HepG2 (cell line): ENCODE results near the gene TRPT1. TPM values are rescaled to one million over a fixed set of nuclear protein-coding genes. Genes with fewer than 3 reads are reported as not detected.
A peak's percentile ranks its signal among the peaks of the same experiment; 100 is the strongest.

Source experiments
- GMEB2 ChIP-seq: IDR thresholded peaks from 2 replicates; pipeline ENCODE4 v1.6.1; 2016; ENCODE audit warnings: missing biosample characterization, missing genetic modification reagents, low read depth
- HINFP ChIP-seq: sonication (generic); formaldehyde crosslinking; IDR thresholded peaks from 2 replicates; pipeline ENCODE4 v1.4.0; 2020; ENCODE audit warnings: low read depth, mild to moderate bottlenecking, missing genetic modification reagents
- MTF2 ChIP-seq: sonication (generic); formaldehyde crosslinking; IDR thresholded peaks from 2 replicates; pipeline ENCODE4 v1.5.0; 2020; ENCODE audit warnings: missing genetic modification reagents, borderline replicate concordance
- PCBP2 ChIP-seq: fragments of 200-400 bp; formaldehyde crosslinking; optimal IDR thresholded peaks from 2 replicates; pipeline ENCODE3; 2018; ENCODE audit warnings: low read length, low read depth; ENCODE audit not compliant: poor library complexity, severe bottlenecking
- RAD51 ChIP-seq: fragments of 450-650 bp; IDR thresholded peaks from 2 replicates; pipeline ENCODE4 v1.6.1; 2016; ENCODE audit warnings: borderline replicate concordance
- RELA ChIP-seq: sonication (generic); formaldehyde crosslinking; IDR thresholded peaks from 2 replicates; pipeline ENCODE4 v1.4.0; 2020; ENCODE audit warnings: missing genetic modification reagents
- RXRB ChIP-seq: IDR thresholded peaks from 2 replicates; pipeline ENCODE4 v1.6.1; 2016; ENCODE audit warnings: borderline replicate concordance, missing genetic modification reagents, missing compliant biosample characterization
- SMC3 ChIP-seq: IDR thresholded peaks from 2 replicates; pipeline ENCODE4 v1.6.1; 2011; ENCODE audit warnings: low read length, improper control_type of control experiment
- SNRNP70 ChIP-seq: fragments of 200-400 bp; formaldehyde crosslinking; IDR thresholded peaks from 2 replicates; pipeline ENCODE4 v1.6.1; 2017; ENCODE audit warnings: mild to moderate bottlenecking, low read depth, low read length, moderate library complexity
- TBP ChIP-seq: sonication (generic); formaldehyde crosslinking; IDR thresholded peaks from 2 replicates; pipeline ENCODE4 v1.5.0; 2020; ENCODE audit warnings: missing genetic modification reagents
- ZNF205 ChIP-seq: IDR thresholded peaks from 2 replicates; pipeline ENCODE4 v1.6.1; 2018; ENCODE audit warnings: missing biosample characterization, missing genetic modification reagents
- ZNF207 ChIP-seq: fragments of 450-650 bp; IDR thresholded peaks from 2 replicates; pipeline ENCODE4 v1.6.1; 2016; ENCODE audit warnings: antibody characterized with exemption, borderline replicate concordance
- ZNF556 ChIP-seq: sonication (generic); formaldehyde crosslinking; IDR thresholded peaks from 2 replicates; pipeline ENCODE4 v1.4.0; 2020; ENCODE audit warnings: mild to moderate bottlenecking, missing genetic modification reagents, borderline replicate concordance
- ZNF607 ChIP-seq: sonication (generic); formaldehyde crosslinking; IDR thresholded peaks from 2 replicates; pipeline ENCODE4 v1.5.1; 2020; ENCODE audit warnings: missing genetic modification reagents, mild to moderate bottlenecking, borderline replicate concordance
- polyA plus RNA-seq, 8 experiments: library from polyadenylated mRNA; depleted of rRNA in 3 of 8; stranded (reverse) in 7 of 8; unstranded in 1 of 8; fragments of >200 nt; fragmentation: Illumina TruSeq in 4 of 8; extraction: Trizol in 4 of 8; gene quantifications; 2 replicates each; pipeline versions ENCODE4 v1.2.1 to v1.2.3, GENCODE V29; 2011 to 2016; ENCODE audit warnings: low read depth in 4 of 8, missing spikeins in 1 of 8, mixed read lengths in 1 of 8; ENCODE audit not compliant: insufficient read depth in 1 of 8
- total RNA-seq, 5 experiments: library from RNA; depleted of rRNA; stranded (reverse); fragments of >200 nt; fragmentation: Illumina TruSeq; extraction: Trizol; gene quantifications; 2 replicates each; pipeline ENCODE4 v1.2.3, GENCODE V29; 2016; ENCODE audit warnings: low read depth in 1 of 5
- TF ChIP-seq, protein P1 (sequence below): sonication (generic); formaldehyde crosslinking; IDR thresholded peaks from 2 replicates; pipeline ENCODE4 v1.5.0; 2020; ENCODE audit warnings: mild to moderate bottlenecking, missing genetic modification reagents
- TF ChIP-seq, protein P2 (sequence below): sonication (generic); formaldehyde crosslinking; IDR thresholded peaks from 2 replicates; pipeline ENCODE4 v1.4.0; 2020; ENCODE audit warnings: mild to moderate bottlenecking, missing genetic modification reagents
- TF ChIP-seq, protein P3 (sequence below): sonication (generic); formaldehyde crosslinking; IDR thresholded peaks from 2 replicates; pipeline ENCODE4 v1.4.0; 2020; ENCODE audit warnings: missing genetic modification reagents

The TRPT1 gene
- total and polyA plus RNA-seq, 2 of the 13 experiments (the other 11 are each of a cell fraction or from before 2014, with no cell fraction given): 24.8 to 40.7 TPM

GRCh38 chr11:64237484-64237951, 11.5 kb upstream of the TRPT1 start (continued):
- no peak for TF ChIP-seq ZNF607 (CRISPR knock-in tag)
- TF ChIP-seq SMC3: no peak
- peak; percentile 63; the same call in 1 of the 2 replicates for TF ChIP-seq ZNF556 (CRISPR knock-in tag)
- TF ChIP-seq HINFP (CRISPR knock-in tag): peak; percentile 50; the same call in 1 of the 2 replicates
- no peak for TF ChIP-seq TBP (CRISPR knock-in tag)
- TF ChIP-seq PCBP2: no peak
- TF ChIP-seq, protein P1, sequence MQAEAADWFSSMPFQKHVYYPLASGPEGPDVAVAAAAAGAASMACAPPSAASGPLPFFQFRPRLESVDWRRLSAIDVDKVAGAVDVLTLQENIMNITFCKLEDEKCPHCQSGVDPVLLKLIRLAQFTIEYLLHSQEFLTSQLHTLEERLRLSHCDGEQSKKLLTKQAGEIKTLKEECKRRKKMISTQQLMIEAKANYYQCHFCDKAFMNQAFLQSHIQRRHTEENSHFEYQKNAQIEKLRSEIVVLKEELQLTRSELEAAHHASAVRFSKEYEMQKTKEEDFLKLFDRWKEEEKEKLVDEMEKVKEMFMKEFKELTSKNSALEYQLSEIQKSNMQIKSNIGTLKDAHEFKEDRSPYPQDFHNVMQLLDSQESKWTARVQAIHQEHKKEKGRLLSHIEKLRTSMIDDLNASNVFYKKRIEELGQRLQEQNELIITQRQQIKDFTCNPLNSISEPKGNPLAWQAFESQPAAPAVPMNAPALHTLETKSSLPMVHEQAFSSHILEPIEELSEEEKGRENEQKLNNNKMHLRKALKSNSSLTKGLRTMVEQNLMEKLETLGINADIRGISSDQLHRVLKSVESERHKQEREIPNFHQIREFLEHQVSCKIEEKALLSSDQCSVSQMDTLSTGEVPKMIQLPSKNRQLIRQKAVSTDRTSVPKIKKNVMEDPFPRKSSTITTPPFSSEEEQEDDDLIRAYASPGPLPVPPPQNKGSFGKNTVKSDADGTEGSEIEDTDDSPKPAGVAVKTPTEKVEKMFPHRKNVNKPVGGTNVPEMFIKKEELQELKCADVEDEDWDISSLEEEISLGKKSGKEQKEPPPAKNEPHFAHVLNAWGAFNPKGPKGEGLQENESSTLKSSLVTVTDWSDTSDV: peak; percentile 81; the same call in 1 of the 2 replicates
- no peak for TF ChIP-seq RAD51
- no peak for TF ChIP-seq ZNF207
- TF ChIP-seq, protein P2, sequence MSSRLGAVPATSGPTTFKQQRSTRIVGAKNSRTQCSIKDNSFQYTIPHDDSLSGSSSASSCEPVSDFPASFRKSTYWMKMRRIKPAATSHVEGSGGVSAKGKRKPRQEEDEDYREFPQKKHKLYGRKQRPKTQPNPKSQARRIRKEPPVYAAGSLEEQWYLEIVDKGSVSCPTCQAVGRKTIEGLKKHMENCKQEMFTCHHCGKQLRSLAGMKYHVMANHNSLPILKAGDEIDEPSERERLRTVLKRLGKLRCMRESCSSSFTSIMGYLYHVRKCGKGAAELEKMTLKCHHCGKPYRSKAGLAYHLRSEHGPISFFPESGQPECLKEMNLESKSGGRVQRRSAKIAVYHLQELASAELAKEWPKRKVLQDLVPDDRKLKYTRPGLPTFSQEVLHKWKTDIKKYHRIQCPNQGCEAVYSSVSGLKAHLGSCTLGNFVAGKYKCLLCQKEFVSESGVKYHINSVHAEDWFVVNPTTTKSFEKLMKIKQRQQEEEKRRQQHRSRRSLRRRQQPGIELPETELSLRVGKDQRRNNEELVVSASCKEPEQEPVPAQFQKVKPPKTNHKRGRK (CRISPR knock-in tag): no peak
- TF ChIP-seq SNRNP70: no peak
- TF ChIP-seq RXRB (CRISPR knock-in tag): peak; percentile 69; the same call in 1 of the 2 replicates
- TF ChIP-seq GMEB2 (CRISPR knock-in tag): no peak
- no peak for TF ChIP-seq MTF2
- TF ChIP-seq ZNF205 (CRISPR knock-in tag): no peak
- TF ChIP-seq, protein P3, sequence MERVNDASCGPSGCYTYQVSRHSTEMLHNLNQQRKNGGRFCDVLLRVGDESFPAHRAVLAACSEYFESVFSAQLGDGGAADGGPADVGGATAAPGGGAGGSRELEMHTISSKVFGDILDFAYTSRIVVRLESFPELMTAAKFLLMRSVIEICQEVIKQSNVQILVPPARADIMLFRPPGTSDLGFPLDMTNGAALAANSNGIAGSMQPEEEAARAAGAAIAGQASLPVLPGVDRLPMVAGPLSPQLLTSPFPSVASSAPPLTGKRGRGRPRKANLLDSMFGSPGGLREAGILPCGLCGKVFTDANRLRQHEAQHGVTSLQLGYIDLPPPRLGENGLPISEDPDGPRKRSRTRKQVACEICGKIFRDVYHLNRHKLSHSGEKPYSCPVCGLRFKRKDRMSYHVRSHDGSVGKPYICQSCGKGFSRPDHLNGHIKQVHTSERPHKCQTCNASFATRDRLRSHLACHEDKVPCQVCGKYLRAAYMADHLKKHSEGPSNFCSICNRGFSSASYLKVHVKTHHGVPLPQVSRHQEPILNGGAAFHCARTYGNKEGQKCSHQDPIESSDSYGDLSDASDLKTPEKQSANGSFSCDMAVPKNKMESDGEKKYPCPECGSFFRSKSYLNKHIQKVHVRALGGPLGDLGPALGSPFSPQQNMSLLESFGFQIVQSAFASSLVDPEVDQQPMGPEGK (CRISPR knock-in tag): peak; percentile 71
- no peak for TF ChIP-seq RELA
